Measurements from ENCODE around the gene EPN1.

The EPN1 gene

DNA sequence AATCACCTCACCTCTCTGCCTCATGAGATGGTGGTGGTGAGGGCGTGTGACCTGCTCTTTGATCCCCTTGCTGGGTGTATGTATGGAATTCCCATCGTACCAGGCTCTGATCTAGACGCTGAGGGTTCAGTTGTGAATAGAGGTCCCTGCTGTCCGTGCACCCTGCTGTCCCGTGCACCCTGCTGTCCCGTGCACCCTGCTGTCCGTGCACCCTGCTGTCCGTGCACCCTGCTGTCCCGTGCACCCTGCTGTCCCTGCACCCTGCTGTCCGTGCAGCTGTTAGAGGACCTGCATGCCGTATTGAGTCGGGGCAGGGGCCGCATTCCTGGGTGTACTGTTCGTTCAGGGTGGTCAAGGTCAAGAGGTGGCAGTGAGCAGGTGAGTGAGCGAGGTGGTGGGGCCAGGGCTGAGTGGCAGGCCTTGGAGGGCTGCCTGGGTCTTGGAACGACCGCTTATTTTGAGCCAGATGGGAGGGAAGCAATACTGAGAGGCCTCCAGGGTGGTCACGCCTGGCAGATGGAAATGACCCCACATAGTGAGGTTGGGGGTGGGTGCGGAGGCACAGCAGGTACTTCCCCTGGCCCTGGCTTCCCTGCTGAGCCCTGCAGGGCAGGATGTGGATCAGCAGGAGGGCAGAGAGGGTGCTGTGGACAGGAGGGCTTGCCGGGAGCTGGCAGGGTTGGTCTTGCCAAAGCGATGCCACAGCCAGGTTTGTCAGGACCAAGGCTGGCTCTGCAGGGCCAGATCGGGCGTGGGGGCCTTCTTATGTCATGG is 4.6 kb upstream of the EPN1 start:
- Histone ChIP-seq H3K4me1 (ENCODE audit: control insufficient read depth, insufficient read depth, low read length) (peaks cover 4% of the 10 kb centered on the region), H3K36me3 (ENCODE audit: control insufficient read depth, insufficient read depth, low read length) (peaks cover 44% of the 10 kb centered on the region), H3K9me3 (ENCODE audit: control insufficient read depth, low read length) (no peaks in the 10 kb centered on the region), H3K27ac (ENCODE audit: insufficient read depth, low read depth, low read length, poor library complexity, severe bottlenecking) (peak overlapping the region; percentile 11), H3K27me3 (ENCODE audit: control insufficient read depth, insufficient read depth, low read length, poor library complexity, severe bottlenecking) (no peaks in the 10 kb centered on the region), H3K4me3 (ENCODE audit: insufficient read depth, low read depth, low read length) (no peak overlapping the region)
- 93 to 94% methylated on average over 23 of the region's 23 CpGs for WGBS, 2 experiments

DNA sequence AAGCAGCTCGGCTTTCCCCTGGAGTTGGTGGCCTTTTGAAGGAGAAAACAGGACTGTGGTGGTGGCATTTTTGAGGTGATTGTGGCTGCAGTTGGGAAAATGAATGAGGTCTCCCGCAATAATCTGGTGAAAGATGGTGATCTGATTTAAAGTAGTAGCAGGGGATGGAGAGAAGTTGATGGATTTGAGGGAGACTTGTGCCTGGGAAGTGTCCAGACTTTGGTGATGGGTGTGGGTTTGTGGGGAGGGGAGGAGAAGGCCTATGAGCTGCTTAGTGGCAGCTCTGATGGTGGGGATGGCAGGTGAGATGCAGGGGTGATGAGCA is 4.0 kb upstream of the EPN1 start:
- H3K9me3 ChIP-seq (ENCODE audit: control insufficient read depth, low read length) = no peaks in the 10 kb centered on the region
- WGBS, 2 experiments = 91 to 95% methylated on average over 2 of the region's 2 CpGs
- peaks cover 6% of the 10 kb centered on the region for H3K4me1 ChIP-seq (ENCODE audit: control insufficient read depth, insufficient read depth, low read length)
- H3K27ac ChIP-seq (ENCODE audit: insufficient read depth, low read depth, low read length, poor library complexity, severe bottlenecking) = peak overlapping the region; percentile 11
- H3K27me3 ChIP-seq (ENCODE audit: control insufficient read depth, insufficient read depth, low read length, poor library complexity, severe bottlenecking) = no peaks in the 10 kb centered on the region
- no peak overlapping the region for H3K4me3 ChIP-seq (ENCODE audit: insufficient read depth, low read depth, low read length)
- H3K36me3 ChIP-seq (ENCODE audit: control insufficient read depth, insufficient read depth, low read length) = peaks cover 41% of the 10 kb centered on the region

DNA sequence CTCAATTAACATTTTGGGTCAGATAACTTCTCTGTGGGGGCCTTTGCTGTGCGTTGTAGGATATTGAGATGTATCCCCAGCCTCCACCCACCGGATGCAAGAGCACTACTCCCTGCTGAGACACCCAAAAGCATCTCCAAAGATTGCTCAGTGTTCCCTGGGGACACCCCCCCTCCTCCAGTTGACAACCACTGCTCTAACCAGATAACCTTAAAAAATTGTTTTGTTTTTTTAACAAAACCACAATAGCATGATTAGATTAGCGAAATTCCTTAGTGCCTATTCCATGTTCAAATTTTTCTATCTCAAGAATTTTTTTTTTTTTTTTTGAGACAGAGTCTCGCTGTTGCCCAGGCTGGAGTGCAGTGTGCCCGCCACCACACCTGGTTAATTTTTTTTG is 2.6 kb upstream of the EPN1 start:
- Histone ChIP-seq H3K9me3 (ENCODE audit: control insufficient read depth, low read length) (no peaks in the 10 kb centered on the region), H3K27me3 (ENCODE audit: control insufficient read depth, insufficient read depth, low read length, poor library complexity, severe bottlenecking) (no peaks in the 10 kb centered on the region), H3K4me1 (ENCODE audit: control insufficient read depth, insufficient read depth, low read length) (peaks cover 15% of the 10 kb centered on the region), H3K27ac (ENCODE audit: insufficient read depth, low read depth, low read length, poor library complexity, severe bottlenecking) (peak overlapping the region; percentile 13), H3K4me3 (ENCODE audit: insufficient read depth, low read depth, low read length) (no peak overlapping the region), H3K36me3 (ENCODE audit: control insufficient read depth, insufficient read depth, low read length) (peaks cover 27% of the 10 kb centered on the region)
- WGBS, 2 experiments = 91 to 92% methylated on average over 5 of the region's 5 CpGs

DNA sequence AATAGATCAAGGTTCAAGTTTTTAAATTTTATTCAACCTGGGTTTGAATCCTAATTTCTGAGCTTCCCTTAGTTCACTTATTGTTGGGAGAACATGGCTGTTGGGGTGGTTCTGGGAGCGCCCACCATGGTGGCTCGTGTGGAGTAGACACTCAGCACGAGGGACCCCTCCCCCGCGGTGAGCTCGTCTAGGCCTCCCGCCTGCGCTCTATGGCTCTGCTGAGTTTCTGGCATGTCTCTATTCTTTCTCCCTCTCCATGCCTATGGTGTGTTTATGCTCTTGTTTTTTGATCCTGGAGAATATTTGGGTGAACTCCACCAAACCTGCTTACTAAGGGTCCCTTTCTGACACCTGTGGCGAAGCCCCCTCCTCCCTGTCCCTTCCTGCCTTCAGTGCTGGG is 1.6 kb upstream of the EPN1 start:
- H3K27ac ChIP-seq (ENCODE audit: insufficient read depth, low read depth, low read length, poor library complexity, severe bottlenecking) = peak overlapping the region; percentile 55
- no peaks in the 10 kb centered on the region for H3K9me3 ChIP-seq (ENCODE audit: control insufficient read depth, low read length)
- peaks cover 17% of the 10 kb centered on the region for H3K36me3 ChIP-seq (ENCODE audit: control insufficient read depth, insufficient read depth, low read length)
- no peak overlapping the region for H3K4me3 ChIP-seq (ENCODE audit: insufficient read depth, low read depth, low read length)
- H3K27me3 ChIP-seq (ENCODE audit: control insufficient read depth, insufficient read depth, low read length, poor library complexity, severe bottlenecking) = no peaks in the 10 kb centered on the region
- peaks cover 15% of the 10 kb centered on the region for H3K4me1 ChIP-seq (ENCODE audit: control insufficient read depth, insufficient read depth, low read length)
- WGBS, 2 experiments = 81 to 84% methylated on average over 9 of the region's 9 CpGs

DNA sequence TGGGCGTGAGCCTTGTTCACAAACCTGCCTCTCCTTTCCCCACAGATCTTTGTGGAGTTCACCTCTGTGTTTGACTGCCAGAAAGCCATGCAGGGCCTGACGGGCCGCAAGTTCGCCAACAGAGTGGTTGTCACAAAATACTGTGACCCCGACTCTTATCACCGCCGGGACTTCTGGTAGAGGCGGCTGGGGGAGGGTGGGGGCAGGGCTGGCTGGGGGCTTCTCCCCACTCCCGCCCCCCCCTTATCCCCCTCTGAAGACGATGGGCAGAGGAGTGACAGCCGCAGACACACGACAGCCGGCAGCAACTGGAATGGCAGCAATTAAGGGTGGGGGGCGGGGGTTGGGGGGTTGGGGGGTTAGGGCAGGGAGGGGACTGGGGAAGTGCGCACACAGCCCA is 1.1 kb upstream of the EPN1 start:
- Histone ChIP-seq H3K4me3 (ENCODE audit: insufficient read depth, low read depth, low read length) (no peak overlapping the region), H3K27me3 (ENCODE audit: control insufficient read depth, insufficient read depth, low read length, poor library complexity, severe bottlenecking) (no peaks in the 10 kb centered on the region), H3K4me1 (ENCODE audit: control insufficient read depth, insufficient read depth, low read length) (peaks cover 15% of the 10 kb centered on the region), H3K27ac (ENCODE audit: insufficient read depth, low read depth, low read length, poor library complexity, severe bottlenecking) (peak overlapping the region; percentile 55), H3K9me3 (ENCODE audit: control insufficient read depth, low read length) (no peaks in the 10 kb centered on the region), H3K36me3 (ENCODE audit: control insufficient read depth, insufficient read depth, low read length) (peaks cover 12% of the 10 kb centered on the region)
- 92 to 98% methylated on average over 9 to 10 of the region's 15 CpGs for WGBS, 2 experiments

DNA sequence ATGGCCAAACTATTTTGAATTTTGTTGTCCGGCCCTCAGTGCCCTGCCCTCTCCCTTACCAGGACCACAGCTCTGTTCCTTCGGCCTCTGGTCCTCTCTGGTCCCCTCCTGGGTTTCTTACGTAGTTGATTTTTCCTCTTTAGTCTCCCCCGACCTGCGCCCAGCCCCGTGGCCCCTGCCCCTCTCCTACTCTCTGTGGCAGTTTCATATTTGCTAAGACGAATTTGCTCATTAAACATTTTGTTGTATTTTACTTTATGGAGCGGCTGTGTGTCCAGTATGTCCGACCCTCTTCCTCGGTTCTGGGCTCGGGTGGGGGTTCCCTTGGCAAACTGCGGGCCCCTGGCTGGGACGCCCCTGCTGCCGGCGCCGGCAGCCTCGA is 576 bp upstream of the EPN1 start:
- peaks cover 12% of the 10 kb centered on the region for H3K36me3 ChIP-seq (ENCODE audit: control insufficient read depth, insufficient read depth, low read length)
- 32 to 38% methylated on average over 17 of the region's 17 CpGs for WGBS, 2 experiments
- peaks cover 15% of the 10 kb centered on the region for H3K4me1 ChIP-seq (ENCODE audit: control insufficient read depth, insufficient read depth, low read length)
- peak overlapping the region; percentile 71 for H3K27ac ChIP-seq (ENCODE audit: insufficient read depth, low read depth, low read length, poor library complexity, severe bottlenecking)
- H3K4me3 ChIP-seq (ENCODE audit: insufficient read depth, low read depth, low read length) = peak overlapping the region; percentile 65
- no peaks in the 10 kb centered on the region for H3K9me3 ChIP-seq (ENCODE audit: control insufficient read depth, low read length)
- H3K27me3 ChIP-seq (ENCODE audit: control insufficient read depth, insufficient read depth, low read length, poor library complexity, severe bottlenecking) = no peaks in the 10 kb centered on the region

DNA sequence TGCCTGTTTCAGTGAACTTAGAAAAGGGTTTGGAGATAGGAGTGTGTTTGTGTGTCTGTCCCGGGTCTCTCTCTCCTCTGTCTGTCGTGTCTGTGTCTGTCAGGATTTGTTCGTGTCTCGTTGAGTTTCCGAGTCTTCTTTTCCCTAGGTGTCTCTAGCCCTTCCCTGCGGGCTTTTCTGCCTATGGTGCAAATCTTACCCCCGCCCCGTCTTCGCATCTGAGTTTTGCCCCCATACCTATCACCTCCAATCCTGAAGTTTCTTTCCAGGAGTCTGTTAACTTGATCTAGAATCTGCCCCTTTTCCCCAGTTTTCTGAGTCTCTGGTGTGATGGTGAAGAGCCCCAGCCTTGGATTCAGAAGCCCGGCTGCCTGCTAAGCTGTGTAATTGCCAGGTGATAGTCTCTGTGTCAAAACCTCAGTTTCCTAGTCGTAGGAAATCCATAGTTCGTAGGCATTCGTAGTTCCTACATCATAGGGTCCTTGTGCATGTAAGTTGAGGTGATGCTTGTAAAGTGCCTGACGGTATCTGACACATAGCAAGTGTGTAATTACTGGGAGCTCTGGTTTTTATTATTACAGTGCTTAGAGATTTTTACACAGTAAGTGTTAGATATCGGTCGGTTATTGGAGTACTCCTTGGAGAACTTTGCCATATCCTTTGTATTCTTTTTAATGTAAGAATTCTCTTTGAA is 782 bp downstream of the EPN1 start:
- Histone ChIP-seq H3K4me1 (ENCODE audit: control insufficient read depth, insufficient read depth, low read length) (peaks cover 15% of the 10 kb centered on the region), H3K27me3 (ENCODE audit: control insufficient read depth, insufficient read depth, low read length, poor library complexity, severe bottlenecking) (no peaks in the 10 kb centered on the region), H3K27ac (ENCODE audit: insufficient read depth, low read depth, low read length, poor library complexity, severe bottlenecking) (no peak overlapping the region), H3K4me3 (ENCODE audit: insufficient read depth, low read depth, low read length) (peak overlapping the region; percentile 65), H3K9me3 (ENCODE audit: control insufficient read depth, low read length) (no peaks in the 10 kb centered on the region), H3K36me3 (ENCODE audit: control insufficient read depth, insufficient read depth, low read length) (peaks cover 8% of the 10 kb centered on the region)
- WGBS, 2 experiments = 38 to 39% methylated on average over 16 of the region's 16 CpGs

DNA sequence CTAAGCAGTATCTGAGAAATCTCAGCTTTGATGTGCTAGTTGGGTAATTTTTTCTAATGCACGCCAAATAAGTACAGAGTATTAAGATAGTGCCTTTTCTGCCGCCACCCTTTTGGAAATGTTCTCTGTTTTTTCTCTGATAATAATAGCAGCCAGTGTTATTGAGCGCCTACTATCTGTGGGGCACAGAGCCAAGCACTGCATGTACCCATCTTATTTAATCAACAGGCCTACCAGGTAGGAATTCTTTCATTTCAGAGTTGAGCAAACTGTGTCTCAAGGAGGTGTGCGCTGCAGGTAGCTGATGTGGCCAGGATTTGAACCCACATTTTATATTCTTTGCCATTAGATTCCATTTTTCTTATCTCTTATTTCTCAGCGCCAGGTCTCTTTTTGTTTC is 1.4 kb downstream of the EPN1 start:
- H3K27ac ChIP-seq (ENCODE audit: insufficient read depth, low read depth, low read length, poor library complexity, severe bottlenecking) = no peak overlapping the region
- H3K4me3 ChIP-seq (ENCODE audit: insufficient read depth, low read depth, low read length) = peak overlapping the region; percentile 65
- H3K27me3 ChIP-seq (ENCODE audit: control insufficient read depth, insufficient read depth, low read length, poor library complexity, severe bottlenecking) = no peaks in the 10 kb centered on the region
- H3K36me3 ChIP-seq (ENCODE audit: control insufficient read depth, insufficient read depth, low read length) = peaks cover 8% of the 10 kb centered on the region
- peaks cover 15% of the 10 kb centered on the region for H3K4me1 ChIP-seq (ENCODE audit: control insufficient read depth, insufficient read depth, low read length)
- H3K9me3 ChIP-seq (ENCODE audit: control insufficient read depth, low read length) = no peaks in the 10 kb centered on the region
- 94 to 97% methylated on average over 5 of the region's 5 CpGs for WGBS, 2 experiments

DNA sequence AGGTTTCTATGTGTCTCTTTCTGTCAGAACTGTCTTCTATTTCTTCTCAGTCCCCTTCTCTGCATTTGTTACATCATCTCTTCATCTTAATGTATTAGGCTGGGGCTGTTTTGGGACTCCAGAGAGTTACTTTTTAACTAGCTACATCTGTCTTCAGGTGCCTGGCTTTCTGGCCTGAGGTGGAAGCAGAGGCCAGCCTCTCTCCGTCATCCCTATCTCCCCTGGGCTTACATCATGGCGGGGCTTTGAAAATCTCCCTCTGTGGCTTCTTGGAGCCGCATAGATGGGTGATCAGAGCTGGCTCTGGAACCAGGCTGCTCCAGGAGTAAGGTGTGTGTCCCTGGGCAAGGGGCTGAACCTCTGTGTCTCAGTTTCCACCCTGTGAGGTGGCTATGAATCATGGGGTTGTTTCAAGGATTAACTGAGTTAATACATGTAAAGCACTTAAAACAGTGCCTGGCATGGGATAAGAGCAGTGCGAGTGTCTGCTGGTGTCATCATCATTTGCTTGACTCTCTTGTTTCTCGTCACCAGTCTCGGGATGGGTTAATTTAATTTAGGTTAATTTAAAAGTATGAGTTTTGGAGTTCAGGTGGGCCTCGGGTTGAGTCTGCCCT is 2.0 kb downstream of the EPN1 start:
- peaks cover 8% of the 10 kb centered on the region for H3K36me3 ChIP-seq (ENCODE audit: control insufficient read depth, insufficient read depth, low read length)
- H3K27me3 ChIP-seq (ENCODE audit: control insufficient read depth, insufficient read depth, low read length, poor library complexity, severe bottlenecking) = no peaks in the 10 kb centered on the region
- peaks cover 15% of the 10 kb centered on the region for H3K4me1 ChIP-seq (ENCODE audit: control insufficient read depth, insufficient read depth, low read length)
- H3K9me3 ChIP-seq (ENCODE audit: control insufficient read depth, low read length) = no peaks in the 10 kb centered on the region
- H3K4me3 ChIP-seq (ENCODE audit: insufficient read depth, low read depth, low read length) = no peak overlapping the region
- 95 to 96% methylated on average over 7 of the region's 7 CpGs for WGBS, 2 experiments
- no peak overlapping the region for H3K27ac ChIP-seq (ENCODE audit: insufficient read depth, low read depth, low read length, poor library complexity, severe bottlenecking)

DNA sequence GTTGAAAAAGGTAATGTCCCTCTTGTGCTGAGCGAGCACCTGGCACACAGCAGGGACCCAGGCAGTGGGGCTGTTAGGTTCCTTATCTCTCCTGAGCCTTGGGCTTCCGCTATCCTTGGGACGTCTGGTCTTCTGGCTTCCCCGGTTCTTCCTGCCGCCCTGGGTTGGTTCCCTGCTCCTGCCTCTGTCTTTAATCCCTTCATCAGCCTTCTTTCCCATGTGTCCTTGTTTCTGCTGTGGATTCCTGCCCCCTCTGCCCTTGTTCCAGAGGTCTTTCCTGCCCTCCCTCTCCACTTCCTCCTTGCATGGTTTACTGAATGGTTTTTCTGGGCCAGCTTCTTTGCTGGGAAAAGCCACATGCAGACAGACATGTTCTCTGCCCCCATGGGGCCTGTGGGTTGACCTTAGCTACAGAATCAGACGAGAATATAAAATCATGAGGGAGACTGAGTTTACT is 2.6 kb downstream of the EPN1 start:
- no peaks in the 10 kb centered on the region for H3K27me3 ChIP-seq (ENCODE audit: control insufficient read depth, insufficient read depth, low read length, poor library complexity, severe bottlenecking)
- no peak overlapping the region for H3K27ac ChIP-seq (ENCODE audit: insufficient read depth, low read depth, low read length, poor library complexity, severe bottlenecking)
- H3K4me3 ChIP-seq (ENCODE audit: insufficient read depth, low read depth, low read length) = no peak overlapping the region
- no peaks in the 10 kb centered on the region for H3K9me3 ChIP-seq (ENCODE audit: control insufficient read depth, low read length)
- H3K36me3 ChIP-seq (ENCODE audit: control insufficient read depth, insufficient read depth, low read length) = peaks cover 8% of the 10 kb centered on the region
- peaks cover 15% of the 10 kb centered on the region for H3K4me1 ChIP-seq (ENCODE audit: control insufficient read depth, insufficient read depth, low read length)
- 92 to 93% methylated on average over 6 of the region's 6 CpGs for WGBS, 2 experiments
